Coronary artery (tissue), 2 donors: ENCODE measurements around the gene CARMIL3.

ENCODE experiments used
- DNase-seq: peaks from one replicate; pipeline ENCODE4 v3.0.0-alpha.2; 2017; ENCODE audit warnings: low spot score
- H3K27ac ChIP-seq, 2 donors: fragments of 200-600 bp; sonication (generic); one replicate each; pipeline ENCODE4 v1.5.1; 2016 to 2019
- H3K4me3 ChIP-seq: fragments of 200-600 bp; sonication (generic); 2 replicates; pipeline ENCODE4 v1.5.1; 2016; ENCODE audit warnings: mild to moderate bottlenecking, moderate library complexity
- TF ChIP-seq, protein P1 (sequence below): fragments of 200-600 bp; sonication (generic); IDR thresholded peaks from one replicate; pipeline ENCODE4 v1.5.1; 2019; ENCODE audit warnings: antibody characterized with exemption

The CARMIL3 gene

DNA sequence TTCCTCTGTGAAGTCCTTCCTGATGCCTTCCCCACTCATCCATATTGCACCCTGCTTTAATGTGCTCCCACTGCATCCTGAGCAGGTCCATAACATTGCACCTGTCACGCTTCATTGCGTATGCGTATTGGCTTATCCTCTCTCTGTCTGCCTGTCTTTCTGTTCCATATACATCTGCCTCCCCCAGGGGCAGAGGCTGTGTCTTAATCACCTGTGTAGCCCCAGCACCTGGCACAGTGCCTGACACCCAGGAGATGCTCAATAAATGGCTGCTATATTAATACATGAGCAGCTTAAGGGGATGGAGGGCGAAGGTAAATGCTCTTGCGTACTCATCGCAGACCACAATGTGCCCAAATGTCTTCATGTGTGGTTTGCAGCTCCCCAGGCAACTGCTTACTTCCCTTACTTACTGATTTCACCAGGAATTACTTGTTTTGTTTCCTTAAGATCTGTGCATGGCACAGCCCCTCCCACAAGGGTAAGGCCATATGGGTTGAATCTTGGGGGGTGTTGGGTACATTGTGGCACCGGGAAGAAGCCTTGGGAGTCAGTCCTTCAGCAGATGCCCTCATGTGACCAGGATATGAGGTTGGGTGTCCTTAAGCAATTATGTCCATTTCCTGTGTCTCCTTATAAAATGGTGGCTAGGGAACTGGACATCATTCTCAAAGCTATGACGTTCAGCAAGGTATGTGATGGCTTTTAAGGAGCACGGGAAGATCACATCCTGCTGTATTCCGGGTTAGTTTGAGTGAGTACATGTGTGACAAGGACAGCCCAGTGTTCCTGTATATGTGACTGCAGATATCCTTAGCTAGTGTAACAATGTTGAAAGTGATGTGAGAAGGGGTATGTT, 18.7 kb downstream of the CARMIL3 start:
- no peak overlapping the region for H3K4me3 ChIP-seq
- DNase-seq: no peak
- H3K27ac ChIP-seq: no peak overlapping the region
- TF ChIP-seq, protein P1, sequence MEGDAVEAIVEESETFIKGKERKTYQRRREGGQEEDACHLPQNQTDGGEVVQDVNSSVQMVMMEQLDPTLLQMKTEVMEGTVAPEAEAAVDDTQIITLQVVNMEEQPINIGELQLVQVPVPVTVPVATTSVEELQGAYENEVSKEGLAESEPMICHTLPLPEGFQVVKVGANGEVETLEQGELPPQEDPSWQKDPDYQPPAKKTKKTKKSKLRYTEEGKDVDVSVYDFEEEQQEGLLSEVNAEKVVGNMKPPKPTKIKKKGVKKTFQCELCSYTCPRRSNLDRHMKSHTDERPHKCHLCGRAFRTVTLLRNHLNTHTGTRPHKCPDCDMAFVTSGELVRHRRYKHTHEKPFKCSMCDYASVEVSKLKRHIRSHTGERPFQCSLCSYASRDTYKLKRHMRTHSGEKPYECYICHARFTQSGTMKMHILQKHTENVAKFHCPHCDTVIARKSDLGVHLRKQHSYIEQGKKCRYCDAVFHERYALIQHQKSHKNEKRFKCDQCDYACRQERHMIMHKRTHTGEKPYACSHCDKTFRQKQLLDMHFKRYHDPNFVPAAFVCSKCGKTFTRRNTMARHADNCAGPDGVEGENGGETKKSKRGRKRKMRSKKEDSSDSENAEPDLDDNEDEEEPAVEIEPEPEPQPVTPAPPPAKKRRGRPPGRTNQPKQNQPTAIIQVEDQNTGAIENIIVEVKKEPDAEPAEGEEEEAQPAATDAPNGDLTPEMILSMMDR: no peak

DNA sequence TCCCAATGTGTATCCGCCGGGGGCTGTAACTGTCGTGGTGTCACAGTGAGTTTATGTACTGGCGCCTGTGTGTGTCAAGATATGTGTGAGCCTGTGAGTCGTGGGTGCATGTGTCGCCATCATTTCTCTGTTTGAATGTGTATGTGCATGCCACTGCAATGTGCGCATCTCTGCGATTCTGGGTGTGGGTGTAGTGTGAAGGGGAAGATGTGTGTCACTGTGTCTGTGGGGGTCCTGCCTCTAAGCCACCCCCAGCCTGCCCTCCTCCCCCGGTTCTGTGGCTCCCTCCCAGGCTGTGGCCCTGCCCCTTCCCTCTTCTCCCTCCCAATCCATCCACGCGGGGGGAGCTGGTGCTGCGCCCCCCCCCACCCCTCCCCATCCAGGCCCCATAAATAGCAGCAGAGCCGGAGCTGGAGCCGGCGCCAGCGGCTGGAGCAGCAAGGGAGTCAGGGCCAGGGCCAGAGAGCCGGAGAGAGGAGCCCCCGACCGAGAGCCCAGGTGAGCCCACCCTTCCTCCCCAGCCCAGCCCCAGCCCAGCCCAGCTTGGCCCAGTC, 19.4 kb downstream of the CARMIL3 start, which contains the start of gene CPNE6:
TSS of gene CPNE6 (plus strand) at position 419 of the 554 bp plus-strand sequence. CDS start 1,375 bp downstream, outside the sequence.
- H3K4me3 ChIP-seq: no peak within 1 kb of the TSS
- TF ChIP-seq, protein P1: no peak
- H3K27ac ChIP-seq: no peak within 1 kb of the TSS
- DNase-seq: no peak

DNA sequence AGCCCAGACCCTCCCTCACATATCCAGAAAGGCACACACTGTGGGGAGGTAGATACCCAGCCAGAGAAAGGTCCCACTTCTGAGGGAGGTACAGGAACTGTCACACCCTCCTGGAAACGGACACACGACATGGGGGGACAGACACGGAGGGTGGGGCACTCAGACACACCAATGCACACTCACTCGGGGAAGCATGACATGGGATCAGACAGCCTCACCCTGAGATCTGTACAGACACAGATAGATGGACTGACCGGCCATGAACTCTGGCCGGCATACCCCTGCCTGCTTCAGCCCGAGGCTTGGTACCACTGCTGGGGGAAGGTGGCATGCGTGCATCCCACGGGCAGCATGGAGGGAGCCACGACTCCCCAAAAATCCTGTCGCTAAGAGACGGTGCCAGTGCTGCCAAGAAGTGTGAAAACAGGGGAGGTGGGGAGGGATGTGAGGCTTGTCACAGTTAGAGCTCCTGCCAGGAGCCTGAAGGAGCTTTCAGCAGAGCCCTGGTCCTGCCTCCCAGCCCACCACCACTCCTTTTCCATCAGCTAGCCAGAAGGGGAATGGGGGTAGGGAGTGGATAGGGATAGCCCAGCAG, 20.1 kb downstream of the CARMIL3 start:
- TF ChIP-seq, protein P1: no peak
- Histone ChIP-seq H3K27ac (no peak overlapping the region), H3K4me3 (no peak overlapping the region)
- no peak for DNase-seq

DNA sequence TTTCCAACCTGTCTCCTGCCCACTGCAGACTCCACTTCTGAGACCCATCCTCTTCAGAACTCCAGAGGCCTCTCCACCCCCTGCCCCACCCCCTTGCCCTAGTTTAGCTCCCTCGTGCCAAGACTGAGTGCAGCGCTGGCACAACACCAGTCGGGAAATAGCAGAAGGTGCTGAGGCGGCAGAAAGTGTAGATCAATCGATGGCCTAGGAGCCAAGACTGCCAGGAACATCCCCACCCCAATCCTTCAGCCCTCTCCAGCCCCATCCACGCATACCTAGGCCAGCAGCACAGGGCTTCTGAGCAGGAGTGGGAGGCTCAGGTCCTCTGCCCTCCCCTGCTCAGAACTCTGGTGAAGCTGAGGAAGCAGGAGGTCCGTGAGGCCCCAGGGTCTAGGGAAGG, 20.6 kb downstream of the CARMIL3 start:
- Histone ChIP-seq H3K27ac (no peak overlapping the region), H3K4me3 (no peak overlapping the region)
- DNase-seq: no peak
- TF ChIP-seq, protein P1: no peak

DNA sequence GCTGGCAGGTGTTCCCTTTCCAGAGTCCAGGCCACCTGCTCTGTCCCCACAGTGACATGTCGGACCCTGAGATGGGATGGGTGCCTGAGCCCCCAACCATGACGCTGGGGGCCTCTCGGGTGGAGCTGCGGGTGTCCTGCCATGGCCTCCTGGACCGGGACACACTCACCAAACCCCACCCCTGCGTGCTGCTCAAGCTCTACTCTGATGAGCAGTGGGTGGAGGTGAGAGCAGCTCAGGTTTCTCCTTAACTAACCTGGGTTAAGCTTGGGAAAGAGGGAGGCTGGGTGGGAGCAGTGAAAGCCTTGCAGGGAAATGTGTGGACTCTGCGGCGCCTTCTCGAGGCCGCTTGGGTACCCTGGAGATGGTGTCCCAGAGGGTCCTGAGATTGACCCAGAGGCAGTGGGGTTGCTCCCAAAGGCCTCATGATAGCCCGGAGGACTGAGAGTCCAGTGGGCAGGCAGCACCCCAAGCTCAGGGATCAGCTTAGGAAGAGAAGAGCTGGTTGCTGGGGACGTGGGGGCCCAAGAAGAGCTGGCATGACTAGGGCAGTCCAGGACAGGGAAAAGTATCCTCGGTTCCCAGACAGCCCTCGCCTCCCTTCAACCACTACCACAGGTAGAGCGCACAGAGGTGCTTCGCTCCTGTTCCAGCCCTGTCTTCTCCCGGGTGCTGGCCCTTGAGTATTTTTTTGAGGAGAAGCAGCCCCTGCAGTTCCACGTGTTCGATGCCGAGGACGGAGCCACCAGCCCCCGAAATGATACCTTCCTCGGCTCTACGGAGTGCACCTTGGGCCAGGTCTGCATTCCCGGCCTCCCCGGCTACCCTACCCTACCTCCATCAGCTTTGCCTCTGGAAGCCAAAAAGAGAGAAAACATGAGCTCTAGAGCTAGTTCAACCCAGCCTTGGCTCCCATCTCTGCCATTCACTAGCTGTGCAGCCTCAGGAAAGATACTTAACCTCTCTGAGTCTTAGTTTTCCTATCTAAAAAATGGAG, 21.4 kb downstream of the CARMIL3 start:
- Histone ChIP-seq H3K27ac (no peak overlapping the region), H3K4me3 (no peak overlapping the region)
- TF ChIP-seq, protein P1: no peak
- DNase-seq: no peak

DNA sequence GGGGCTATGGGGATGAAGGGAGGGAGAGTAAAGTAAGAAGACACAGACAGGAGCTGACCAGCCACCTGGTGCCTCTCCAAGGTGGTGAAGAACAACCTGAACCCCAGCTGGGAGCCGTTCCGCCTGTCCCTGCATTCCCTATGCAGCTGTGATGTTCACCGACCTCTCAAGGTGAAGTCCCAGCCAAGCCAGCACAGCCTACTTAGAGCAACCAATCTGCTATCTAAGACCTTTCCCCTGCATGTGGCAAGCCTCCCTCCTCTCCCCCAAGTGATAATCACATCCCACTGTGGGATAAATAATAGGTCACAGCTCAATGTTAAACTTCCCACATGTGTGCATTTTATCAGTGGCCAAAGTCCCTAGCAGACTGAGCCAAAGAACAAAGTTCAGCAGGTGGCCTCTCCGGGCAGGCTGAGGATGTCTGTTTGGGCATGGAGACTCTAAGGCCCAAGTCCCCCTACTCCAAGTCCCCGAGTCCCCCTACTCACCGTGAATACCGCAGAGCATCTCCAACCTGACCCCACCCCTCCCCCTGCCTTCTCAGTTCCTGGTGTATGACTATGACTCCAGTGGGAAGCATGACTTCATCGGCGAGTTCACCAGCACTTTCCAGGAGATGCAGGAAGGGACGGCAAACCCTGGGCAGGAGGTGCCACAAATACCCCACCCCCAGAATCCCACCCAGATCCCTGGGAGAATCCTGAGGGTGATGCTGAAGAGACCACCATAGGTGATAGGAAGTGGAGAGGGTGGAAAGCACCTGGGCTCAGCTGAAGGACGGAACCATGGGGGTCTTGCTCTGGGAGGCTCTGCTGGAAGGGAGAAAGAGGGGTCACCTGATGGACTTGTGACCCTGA, 23.0 kb downstream of the CARMIL3 start:
- TF ChIP-seq, protein P1: no peak

More for the DNA sequence above, 23.0 kb downstream of the CARMIL3 start:
- DNase-seq: no peak
- Histone ChIP-seq H3K27ac (no peak overlapping the region), H3K4me3 (no peak overlapping the region)
